Body of pancreas (tissue), 4 donors: ENCODE data around the gene UCP1.
A peak's percentile ranks its signal among the peaks of the same experiment; 100 is the strongest.

Experiments used
- POLR2A ChIP-seq, 3 donors: fragments of 450-650 bp; IDR thresholded peaks; one replicate each; pipeline ENCODE4 v1.6.1; 2016; ENCODE audit warnings: antibody characterized with exemption in 3 of 3, mild to moderate bottlenecking in 2 of 3
- TF ChIP-seq, protein P1 (sequence below), 7 experiments: fragments of 450-650 bp in 4 of 7; fragments of 200-600 bp in 3 of 7; sonication (generic) in 3 of 7; IDR thresholded peaks; one replicate each; pipeline ENCODE4 v1.5.1; 2016 to 2019; ENCODE audit warnings: antibody characterized with exemption in 7 of 7

DNA sequence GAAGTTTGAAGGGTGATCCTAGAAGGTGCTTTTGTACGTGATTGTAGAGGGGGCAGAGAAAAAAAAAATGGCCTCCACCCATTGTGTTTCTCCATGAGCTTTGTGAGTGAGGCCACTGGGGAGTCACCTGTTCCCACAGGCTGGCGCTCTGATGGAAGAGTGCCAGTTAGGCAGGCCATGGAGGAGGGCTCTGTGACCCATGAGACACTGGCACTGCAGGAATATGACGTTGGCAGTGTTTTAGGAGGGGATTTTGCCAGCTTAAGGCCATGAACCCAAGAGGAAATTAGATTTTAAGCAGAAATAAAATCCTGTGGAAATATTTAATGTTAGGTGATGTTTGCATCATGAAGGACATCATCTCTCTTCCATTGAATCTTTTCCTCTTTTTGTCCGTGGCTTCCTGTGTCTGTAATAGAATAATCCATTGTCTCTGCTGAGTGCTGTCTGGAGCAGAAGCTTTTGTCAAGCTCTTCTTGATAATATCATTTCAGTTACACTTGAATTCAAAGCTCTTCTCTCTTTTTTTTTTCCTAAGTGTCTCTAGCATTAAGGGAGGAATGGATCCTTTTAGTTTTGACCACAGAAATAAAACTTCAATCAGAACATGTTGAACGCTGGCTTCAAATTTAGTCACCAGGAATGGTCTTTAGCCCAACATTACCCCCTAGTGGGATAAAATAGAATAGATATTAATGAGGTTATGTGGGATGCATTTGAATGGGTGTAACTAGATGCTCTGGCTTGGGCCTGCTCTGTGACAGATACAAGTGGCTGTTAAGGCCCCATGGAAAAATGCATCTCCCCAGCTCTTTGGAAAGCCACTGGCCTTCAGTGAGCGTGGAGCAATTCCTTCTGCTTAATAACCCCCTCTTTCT lies 41.0 kb upstream of the UCP1 start:
- TF ChIP-seq, protein P1, sequence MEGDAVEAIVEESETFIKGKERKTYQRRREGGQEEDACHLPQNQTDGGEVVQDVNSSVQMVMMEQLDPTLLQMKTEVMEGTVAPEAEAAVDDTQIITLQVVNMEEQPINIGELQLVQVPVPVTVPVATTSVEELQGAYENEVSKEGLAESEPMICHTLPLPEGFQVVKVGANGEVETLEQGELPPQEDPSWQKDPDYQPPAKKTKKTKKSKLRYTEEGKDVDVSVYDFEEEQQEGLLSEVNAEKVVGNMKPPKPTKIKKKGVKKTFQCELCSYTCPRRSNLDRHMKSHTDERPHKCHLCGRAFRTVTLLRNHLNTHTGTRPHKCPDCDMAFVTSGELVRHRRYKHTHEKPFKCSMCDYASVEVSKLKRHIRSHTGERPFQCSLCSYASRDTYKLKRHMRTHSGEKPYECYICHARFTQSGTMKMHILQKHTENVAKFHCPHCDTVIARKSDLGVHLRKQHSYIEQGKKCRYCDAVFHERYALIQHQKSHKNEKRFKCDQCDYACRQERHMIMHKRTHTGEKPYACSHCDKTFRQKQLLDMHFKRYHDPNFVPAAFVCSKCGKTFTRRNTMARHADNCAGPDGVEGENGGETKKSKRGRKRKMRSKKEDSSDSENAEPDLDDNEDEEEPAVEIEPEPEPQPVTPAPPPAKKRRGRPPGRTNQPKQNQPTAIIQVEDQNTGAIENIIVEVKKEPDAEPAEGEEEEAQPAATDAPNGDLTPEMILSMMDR (IDR thresholded peaks at IDR 0.05): peak; percentile 31 to 63 (median 55)
- no peak for TF ChIP-seq POLR2A (IDR thresholded peaks at IDR 0.05)
